Bronchial epithelial cell (primary cell): Measurements from ENCODE around the gene MYL9. TPM values are rescaled to one million over a fixed set of nuclear protein-coding genes. Genes with fewer than 3 reads are reported as not detected.

Source experiments
- DNase-seq: peaks from one replicate; pipeline ENCODE4 v3.0.0-alpha.2; 2010; ENCODE audit warnings: low read depth
- FAIRE-seq: peaks from 2 replicates; lab custom pipeline; 2011; peaks lifted over from hg19 to GRCh38; lab: Jason Lieb, UNC
- H3K27me3 ChIP-seq: 2 replicates; pipeline ENCODE4 v1.5.1; 2011; ENCODE audit warnings: low read length; ENCODE audit not compliant: control insufficient read depth, insufficient read depth
- H3K36me3 ChIP-seq: 2 replicates; pipeline ENCODE4 v1.5.1; 2011; ENCODE audit warnings: low read length; ENCODE audit not compliant: control insufficient read depth, insufficient read depth
- H3K4me3 ChIP-seq: 2 replicates; pipeline ENCODE4 v1.5.1; 2011; ENCODE audit warnings: mild to moderate bottlenecking, low read depth, low read length, control low read depth
- total RNA-seq: library from RNA; depleted of rRNA; stranded (reverse); fragments of >200 nt; gene quantifications from 2 replicates; pipeline ENCODE4 v1.2.1, GENCODE V29; 2014
- TF ChIP-seq, protein P1 (sequence below): IDR thresholded peaks from 2 replicates; pipeline ENCODE4 v1.5.1; 2011; ENCODE audit warnings: mild to moderate bottlenecking, moderate library complexity, low read length, control low read depth, inconsistent platforms; ENCODE audit not compliant: insufficient read depth, severe bottlenecking

The MYL9 gene
- total RNA-seq, 1 donor from 2014 or later: 0.53 TPM

- FAIRE-seq: no peak
- TF ChIP-seq, protein P1, sequence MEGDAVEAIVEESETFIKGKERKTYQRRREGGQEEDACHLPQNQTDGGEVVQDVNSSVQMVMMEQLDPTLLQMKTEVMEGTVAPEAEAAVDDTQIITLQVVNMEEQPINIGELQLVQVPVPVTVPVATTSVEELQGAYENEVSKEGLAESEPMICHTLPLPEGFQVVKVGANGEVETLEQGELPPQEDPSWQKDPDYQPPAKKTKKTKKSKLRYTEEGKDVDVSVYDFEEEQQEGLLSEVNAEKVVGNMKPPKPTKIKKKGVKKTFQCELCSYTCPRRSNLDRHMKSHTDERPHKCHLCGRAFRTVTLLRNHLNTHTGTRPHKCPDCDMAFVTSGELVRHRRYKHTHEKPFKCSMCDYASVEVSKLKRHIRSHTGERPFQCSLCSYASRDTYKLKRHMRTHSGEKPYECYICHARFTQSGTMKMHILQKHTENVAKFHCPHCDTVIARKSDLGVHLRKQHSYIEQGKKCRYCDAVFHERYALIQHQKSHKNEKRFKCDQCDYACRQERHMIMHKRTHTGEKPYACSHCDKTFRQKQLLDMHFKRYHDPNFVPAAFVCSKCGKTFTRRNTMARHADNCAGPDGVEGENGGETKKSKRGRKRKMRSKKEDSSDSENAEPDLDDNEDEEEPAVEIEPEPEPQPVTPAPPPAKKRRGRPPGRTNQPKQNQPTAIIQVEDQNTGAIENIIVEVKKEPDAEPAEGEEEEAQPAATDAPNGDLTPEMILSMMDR: no peak
- peak overlapping the region; percentile 67 for H3K4me3 ChIP-seq
- no peak for DNase-seq
- no peaks in the 10 kb centered on the region for H3K27me3 ChIP-seq
- H3K36me3 ChIP-seq: no peaks in the 10 kb centered on the region
Measured at GRCh38 chr20:36573798-36574365, 32.6 kb downstream of the MYL9 start.

- Histone ChIP-seq H3K27me3 (no peaks in the 10 kb centered on the region), H3K4me3 (peak overlapping the region; percentile 67), H3K36me3 (peaks cover under 1% of the 10 kb centered on the region)
- DNase-seq (peak; percentile 15), FAIRE-seq (no peak)
- TF ChIP-seq, protein P1: no peak
Measured at GRCh38 chr20:36574366-36575135, 33.2 kb downstream of the MYL9 start.

DNA sequence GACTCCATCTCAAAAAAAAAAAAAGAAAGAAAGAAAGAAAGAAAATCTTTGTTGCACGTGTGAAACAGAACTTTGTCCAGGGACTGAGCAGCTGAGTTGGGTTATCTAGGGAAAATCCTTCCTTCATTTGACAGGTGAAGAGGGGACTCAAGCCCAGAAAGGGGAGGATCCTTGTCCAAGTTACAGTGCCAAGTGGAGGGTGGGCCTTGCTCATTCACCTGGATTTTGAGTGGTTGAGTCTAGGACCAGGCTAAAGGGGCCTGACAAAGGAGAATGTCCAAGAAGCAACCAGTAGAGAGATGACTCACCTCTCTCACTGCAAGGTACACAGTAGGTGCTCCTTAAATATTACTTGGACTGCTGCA, 34.7 kb downstream of the MYL9 start:
- FAIRE-seq: no peak

DNA sequence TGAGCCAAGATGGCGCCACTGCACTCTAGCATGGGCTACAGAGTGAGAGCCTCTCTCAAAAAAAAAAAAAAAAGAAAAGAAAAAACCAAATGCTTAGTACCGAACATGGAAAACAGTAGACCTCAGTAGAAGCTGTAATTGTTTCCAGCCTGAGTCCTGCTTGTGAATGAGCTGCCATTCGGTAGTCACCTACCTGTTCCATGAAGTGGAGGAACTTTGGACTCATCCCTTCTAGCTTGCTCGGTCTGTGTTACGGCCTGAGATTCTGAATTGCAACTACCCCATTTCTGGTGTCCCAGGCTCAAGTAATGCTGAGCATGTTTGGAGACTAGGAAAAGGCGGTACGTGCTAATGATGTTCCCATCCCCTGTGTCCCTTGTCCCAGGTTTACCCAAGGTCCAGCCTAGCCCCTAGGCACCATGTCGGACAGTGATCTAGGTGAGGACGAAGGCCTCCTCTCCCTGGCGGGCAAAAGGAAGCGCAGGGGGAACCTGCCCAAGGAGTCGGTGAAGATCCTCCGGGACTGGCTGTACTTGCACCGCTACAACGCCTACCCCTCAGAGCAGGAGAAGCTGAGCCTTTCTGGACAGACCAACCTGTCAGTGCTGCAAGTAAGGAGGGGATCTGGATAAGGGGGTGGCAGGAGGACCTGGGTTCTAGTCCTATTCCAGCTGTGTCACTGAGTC, 37.2 kb downstream of the MYL9 start:
- FAIRE-seq: no peak
- Histone ChIP-seq H3K4me3 (no peak overlapping the region), H3K27me3 (no peaks in the 10 kb centered on the region), H3K36me3 (peaks cover 9% of the 10 kb centered on the region)
- no peak for DNase-seq
- TF ChIP-seq, protein P1: no peak

More for the DNA sequence above, 34.7 kb downstream of the MYL9 start:
- peaks cover 7% of the 10 kb centered on the region for H3K36me3 ChIP-seq
- TF ChIP-seq, protein P1: no peak
- H3K27me3 ChIP-seq: no peaks in the 10 kb centered on the region
- no peak for DNase-seq
- H3K4me3 ChIP-seq: no peak overlapping the region

DNA sequence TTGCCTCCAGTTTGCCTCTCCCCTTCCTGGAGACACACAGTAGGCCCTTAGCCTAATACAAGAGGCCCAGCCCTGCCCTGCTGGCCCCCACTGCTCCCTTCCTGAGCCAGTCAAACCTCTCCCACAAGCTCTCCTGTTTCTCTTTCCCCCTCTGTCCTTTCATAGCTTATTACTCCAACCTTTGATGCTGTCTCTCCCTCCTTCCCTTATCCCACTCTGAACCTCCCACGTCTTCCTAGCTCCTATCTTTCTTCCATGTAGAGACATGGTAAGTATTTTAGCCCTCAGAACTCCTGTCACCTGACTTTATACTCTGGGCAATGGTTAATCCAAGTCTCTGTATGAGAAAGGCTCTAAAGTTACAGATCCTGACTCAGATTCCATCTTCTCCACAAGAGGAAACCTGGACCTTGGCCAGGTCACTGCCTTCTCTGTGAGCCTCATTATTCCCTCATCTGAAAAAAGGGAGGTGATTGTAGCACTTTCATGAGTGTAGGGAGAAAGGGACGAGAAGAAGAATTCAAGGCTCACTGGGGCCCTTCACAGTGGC, 38.8 kb downstream of the MYL9 start:
- Histone ChIP-seq H3K36me3 (peaks cover 9% of the 10 kb centered on the region), H3K4me3 (no peak overlapping the region), H3K27me3 (no peaks in the 10 kb centered on the region)
- FAIRE-seq (no peak), DNase-seq (no peak)
- TF ChIP-seq, protein P1: no peak
